T-cell (primary cell): ENCODE data around the gene PPM1L. TPM values are rescaled to one million over a fixed set of nuclear protein-coding genes. Genes with fewer than 3 reads are reported as not detected.

Source experiments
- ATAC-seq, 4 experiments: fragments of 200-7000 bp in 3 of 4; fragments of 150-1000 bp in 1 of 4; cut with Tn5 transposase; replicated peaks in 1 of 4; 1 replicate in 3 of 4; 2 replicates in 1 of 4; pipeline ENCODE4 v1.10.0; 2021; ENCODE audit warnings: moderate library complexity in 3 of 4, mild to moderate bottlenecking in 2 of 4, moderate number of reproducible peaks in 1 of 4
- CTCF ChIA-PET, 2 donors: fragments of 300-600 bp; sonication (Branson Sonifier 250); formaldehyde crosslinking; loops; one replicate each; lab custom pipeline; 2022; ENCODE audit warnings: antibody characterized with exemption in 2 of 2; lab: Charles Lee
- POLR2A ChIA-PET, 2 donors: fragments of 300-600 bp; sonication (Branson Sonifier 250); formaldehyde crosslinking; loops; one replicate each; lab custom pipeline; 2022; ENCODE audit warnings: antibody characterized with exemption in 2 of 2; lab: Charles Lee
- DNase-seq, 35 experiments: peaks; one replicate each; pipeline versions ENCODE4 v3.0.0 to v3.0.0-alpha.2; 2013 to 2023
- H3K27ac ChIP-seq: one replicate; pipeline ENCODE4 v1.5.1; 2013; ENCODE audit warnings: low read length
- H3K27me3 ChIP-seq, 2 experiments: replicated peaks in 1 of 2; 1 replicate in 1 of 2; 2 replicates in 1 of 2; pipeline versions ENCODE4 v1.6.1 to v1.7.0; 2013; ENCODE audit warnings: low read length in 1 of 2, mixed read lengths in 1 of 2; ENCODE audit not compliant: control insufficient read depth in 2 of 2, insufficient read depth in 2 of 2; ENCODE audit errors: extremely low read depth in 1 of 2
- H3K36me3 ChIP-seq, 2 donors: 1 replicate in 1 of 2; 2 replicates in 1 of 2; pipeline versions ENCODE4 v1.6.1 to v1.7.0; 2013; ENCODE audit warnings: low read length in 1 of 2; ENCODE audit not compliant: control insufficient read depth in 2 of 2, insufficient read depth in 1 of 2; ENCODE audit errors: extremely low read depth in 1 of 2
- H3K4me1 ChIP-seq, 2 experiments: 1 replicate in 1 of 2; 2 replicates in 1 of 2; pipeline versions ENCODE4 v1.6.1 to v1.7.0; 2013; ENCODE audit warnings: low read length in 2 of 2, mixed read lengths in 1 of 2; ENCODE audit not compliant: insufficient read depth in 2 of 2, control insufficient read depth in 1 of 2; ENCODE audit errors: extremely low read depth in 1 of 2
- H3K4me3 ChIP-seq, 2 donors: 1 replicate in 1 of 2; 2 replicates in 1 of 2; pipeline versions ENCODE4 v1.5.1 to v1.7.0; 2013; ENCODE audit warnings: mild to moderate bottlenecking in 2 of 2, low read length in 1 of 2, moderate library complexity in 1 of 2; ENCODE audit not compliant: control insufficient read depth in 1 of 2; ENCODE audit errors: extremely low read depth in 1 of 2
- H3K9me3 ChIP-seq: 2 replicates; pipeline ENCODE4 v1.7.0; 2013
- H3K27ac Mint-ChIP-seq, 2 donors: one replicate each; pipeline ENCODE4 v1.8.0; 2020 to 2021; ENCODE audit warnings: mild to moderate bottlenecking in 2 of 2, mixed read lengths in 2 of 2
- H3K27me3 Mint-ChIP-seq, 2 donors: one replicate each; pipeline ENCODE4 v1.8.0; 2021 to 2022; ENCODE audit warnings: mixed read lengths in 2 of 2
- H3K36me3 Mint-ChIP-seq: one replicate; pipeline ENCODE4 v1.8.0; 2021; ENCODE audit warnings: mixed read lengths
- H3K4me1 Mint-ChIP-seq, 3 donors: one replicate each; pipeline ENCODE4 v1.8.0; 2020 to 2022; ENCODE audit warnings: mixed read lengths in 3 of 3, mild to moderate bottlenecking in 1 of 3
- H3K4me3 Mint-ChIP-seq, 3 donors: one replicate each; pipeline ENCODE4 v1.8.0; 2020 to 2022; ENCODE audit warnings: mild to moderate bottlenecking in 3 of 3, mixed read lengths in 3 of 3, moderate library complexity in 3 of 3
- H3K9me3 Mint-ChIP-seq, 3 donors: one replicate each; pipeline ENCODE4 v1.8.0; 2020 to 2022; ENCODE audit warnings: mixed read lengths in 3 of 3
- WGBS: methylation state at CpG from one replicate; pipeline ENCODE4 v1.1.5; 2013; ENCODE audit warnings: missing lambda C conversion rate; ENCODE audit not compliant: insufficient coverage; 5-methylcytosine and 5-hydroxymethylcytosine counted together
- total RNA-seq, 35 experiments: library from RNA in 6 of 35; stranded (reverse) in 6 of 35; fragments of 120-200 nt in 1 of 35; gene quantifications; one replicate each; pipeline versions ENCODE4 v1.2.1 to v1.2.4 and lab custom pipeline; 2013 to 2026

Gene PPM1L
- total RNA-seq, 5 donors from 2014 or later (not counting 1 experiment from before 2014, with no cell fraction given), result 4.8 to 6.4 (median 5.7) TPM

GRCh38 chr3:160950542-160950941, 194.5 kb downstream of the PPM1L start:
- Mint-ChIP-seq H3K4me3 (no peak overlapping the region), H3K27me3 (peaks cover 0 to 6% of the 10 kb centered on the region in 2 donors), H3K9me3 (no peaks in the 10 kb centered on the region), H3K36me3 (no peaks in the 10 kb centered on the region), H3K4me1 (peaks cover 12 to 14% (median 12%) of the 10 kb centered on the region in 3 donors), H3K27ac (no peak overlapping the region)
- Histone ChIP-seq H3K4me3 (no peak overlapping the region), H3K9me3 (no peaks in the 10 kb centered on the region), H3K4me1 (peaks cover 0 to 9% of the 10 kb centered on the region in 2 experiments), H3K36me3 (no peaks in the 10 kb centered on the region), H3K27ac (no peak overlapping the region), H3K27me3 (no peaks in the 10 kb centered on the region)
- no peak for DNase-seq
- WGBS, result 100% methylated on average over 1 of the region's 2 CpGs
- no peak for ATAC-seq
- CTCF ChIA-PET, result interaction anchor here (0.5 to 1.3 kb wide), 3 partner anchors 10 to 245 kb away, joined by 3 read pairs; no protein-coding TSS in a partner anchor
- POLR2A ChIA-PET, result interaction anchor here in 1 of 2 donors (0.6 kb wide), 1 partner anchor 273 kb away, joined by 3 read pairs; no protein-coding TSS in a partner anchor

- H3K4me3 Mint-ChIP-seq, result no peak overlapping the region
- H3K27ac Mint-ChIP-seq, result no peak overlapping the region
- Histone ChIP-seq H3K9me3 (no peaks in the 10 kb centered on the region), H3K4me1 (peaks cover 0 to 9% of the 10 kb centered on the region in 2 experiments), H3K27ac (no peak overlapping the region), H3K4me3 (no peak overlapping the region), H3K36me3 (no peaks in the 10 kb centered on the region), H3K27me3 (no peaks in the 10 kb centered on the region)
- WGBS, result no CpG with 5 or more reads among the region's 2 CpGs
- DNase-seq, result no peak
- peaks cover 12 to 14% (median 12%) of the 10 kb centered on the region in 3 donors for H3K4me1 Mint-ChIP-seq
- peaks cover 0 to 6% of the 10 kb centered on the region in 2 donors for H3K27me3 Mint-ChIP-seq
- ChIA-PET CTCF (interaction anchor here (1.3 kb wide), 2 partner anchors 10 to 245 kb away, joined by 3 read pairs; no protein-coding TSS in a partner anchor), POLR2A (no interaction called here)
- H3K36me3 Mint-ChIP-seq, result no peaks in the 10 kb centered on the region
- no peak for ATAC-seq
- no peaks in the 10 kb centered on the region for H3K9me3 Mint-ChIP-seq
Measured at GRCh38 chr3:160950954-160951353, 194.9 kb downstream of the PPM1L start.

GRCh38 chr3:160951642-160952487, 195.8 kb downstream of the PPM1L start:
- no peaks in the 10 kb centered on the region for H3K36me3 ChIP-seq
- H3K9me3 Mint-ChIP-seq, result no peaks in the 10 kb centered on the region
- peaks cover 0 to 9% of the 10 kb centered on the region in 2 experiments for H3K4me1 ChIP-seq
- no peak overlapping the region for H3K27ac ChIP-seq
- H3K27ac Mint-ChIP-seq, result no peak overlapping the region
- no peaks in the 10 kb centered on the region for H3K36me3 Mint-ChIP-seq
- POLR2A ChIA-PET, result no interaction called here
- CTCF ChIA-PET, result interaction anchor here in 1 of 2 donors (0.5 kb wide), 1 partner anchor 243 kb away, joined by 3 read pairs; no protein-coding TSS in a partner anchor
- peaks cover 12 to 14% (median 12%) of the 10 kb centered on the region in 3 donors for H3K4me1 Mint-ChIP-seq
- H3K27me3 Mint-ChIP-seq, result peaks cover 0 to 6% of the 10 kb centered on the region in 2 donors
- WGBS, result 69% methylated on average over 2 of the region's 8 CpGs
- H3K27me3 ChIP-seq, result no peaks in the 10 kb centered on the region
- no peak for DNase-seq
- H3K9me3 ChIP-seq, result no peaks in the 10 kb centered on the region
- no peak for ATAC-seq
- no peak overlapping the region for H3K4me3 Mint-ChIP-seq
- H3K4me3 ChIP-seq, result no peak overlapping the region

GRCh38 chr3:160953686-160954085, 197.7 kb downstream of the PPM1L start:
- peaks cover 0 to 9% of the 10 kb centered on the region in 2 experiments for H3K4me1 ChIP-seq
- DNase-seq (no peak), ATAC-seq (no peak)
- H3K27ac Mint-ChIP-seq, result no peak overlapping the region
- no peaks in the 10 kb centered on the region for H3K27me3 ChIP-seq
- no peaks in the 10 kb centered on the region for H3K9me3 Mint-ChIP-seq
- H3K27ac ChIP-seq, result no peak overlapping the region
- peaks cover 5 to 6% of the 10 kb centered on the region in 2 donors for H3K27me3 Mint-ChIP-seq
- H3K9me3 ChIP-seq, result no peaks in the 10 kb centered on the region
- ChIA-PET CTCF (no interaction called here), POLR2A (interaction anchor here in 1 of 2 donors (0.6 kb wide), 1 partner anchor 203 kb away, joined by 3 read pairs; no protein-coding TSS in a partner anchor)
- no peak overlapping the region for H3K4me3 Mint-ChIP-seq
- H3K36me3 ChIP-seq, result no peaks in the 10 kb centered on the region
- peaks cover 12 to 14% (median 12%) of the 10 kb centered on the region in 3 donors for H3K4me1 Mint-ChIP-seq
- no CpG with 5 or more reads among the region's 3 CpGs for WGBS
- no peak overlapping the region for H3K4me3 ChIP-seq
- no peaks in the 10 kb centered on the region for H3K36me3 Mint-ChIP-seq

GRCh38 chr3:160956785-160957184, 200.8 kb downstream of the PPM1L start:
- Histone ChIP-seq H3K4me3 (no peak overlapping the region), H3K9me3 (no peaks in the 10 kb centered on the region), H3K27ac (no peak overlapping the region), H3K4me1 (no peaks in the 10 kb centered on the region), H3K27me3 (no peaks in the 10 kb centered on the region), H3K36me3 (no peaks in the 10 kb centered on the region)
- POLR2A ChIA-PET, result interaction anchor here in 1 of 2 donors (0.6 kb wide), 1 partner anchor 130 kb away, joined by 3 read pairs; no protein-coding TSS in a partner anchor
- H3K4me1 Mint-ChIP-seq, result no peaks in the 10 kb centered on the region
- no peaks in the 10 kb centered on the region for H3K36me3 Mint-ChIP-seq
- H3K27me3 Mint-ChIP-seq, result peaks cover 5 to 6% of the 10 kb centered on the region in 2 donors
- no peaks in the 10 kb centered on the region for H3K9me3 Mint-ChIP-seq
- H3K27ac Mint-ChIP-seq, result no peak overlapping the region
- ATAC-seq (no peak), DNase-seq (no peak)
- CTCF ChIA-PET, result interaction anchor here in 1 of 2 donors (0.6 kb wide), 1 partner anchor 1064 kb away, joined by 3 read pairs; no protein-coding TSS in a partner anchor
- no peak overlapping the region for H3K4me3 Mint-ChIP-seq

- Mint-ChIP-seq H3K4me3 (no peak overlapping the region), H3K4me1 (no peaks in the 10 kb centered on the region), H3K36me3 (peaks cover 4% of the 10 kb centered on the region), H3K27ac (no peak overlapping the region), H3K27me3 (peaks cover 0 to 5% of the 10 kb centered on the region in 2 donors), H3K9me3 (no peaks in the 10 kb centered on the region)
- DNase-seq (no peak), ATAC-seq (no peak)
- ChIA-PET POLR2A (no interaction called here), CTCF (no interaction called here)
- H3K27me3 ChIP-seq, result no peaks in the 10 kb centered on the region
- H3K36me3 ChIP-seq, result no peaks in the 10 kb centered on the region
- no peaks in the 10 kb centered on the region for H3K9me3 ChIP-seq
- no peaks in the 10 kb centered on the region for H3K4me1 ChIP-seq
- no peak overlapping the region for H3K4me3 ChIP-seq
- WGBS, result no CpG with 5 or more reads among the region's 1 CpG
- H3K27ac ChIP-seq, result no peak overlapping the region
Measured at GRCh38 chr3:160960568-160960967, 204.5 kb downstream of the PPM1L start.
